Hematopoietic multipotent progenitor cell treated with erythropoietin and hydrocortisone succinate and interleukin-3 and kit ligand, for 15 days (in vitro differentiated cells): ENCODE results near the gene RAC3.

Experiments
- DNase-seq: peaks from one replicate; pipeline ENCODE4 v3.0.0-alpha.2; 2015; ENCODE audit warnings: low spot score

RAC3 gene

GRCh38 chr17:82041144-82041814 lies 9.8 kb downstream of the RAC3 start:
- DNase-seq = no peak

GRCh38 chr17:82042649-82043048 lies 11.2 kb downstream of the RAC3 start:
- no peak for DNase-seq

GRCh38 chr17:82043507-82043906 lies 12.0 kb downstream of the RAC3 start:
- DNase-seq = no peak

- DNase-seq = no peak
Observed at GRCh38 chr17:82045936-82046484, 14.5 kb downstream of the RAC3 start.

GRCh38 chr17:82046903-82047302 lies 15.4 kb downstream of the RAC3 start:
- DNase-seq = no peak

- no peak for DNase-seq
Observed at GRCh38 chr17:82047379-82047778, 15.9 kb downstream of the RAC3 start.

- no peak for DNase-seq
Observed at GRCh38 chr17:82047914-82048570, 16.6 kb downstream of the RAC3 start.

- DNase-seq = no peak
Observed at GRCh38 chr17:82048571-82048971, 17.1 kb downstream of the RAC3 start.

- no peak for DNase-seq
Observed at GRCh38 chr17:82049106-82049505, 17.6 kb downstream of the RAC3 start.

GRCh38 chr17:82049521-82049971 lies 18.1 kb downstream of the RAC3 start:
- no peak for DNase-seq

- no peak for DNase-seq
Observed at GRCh38 chr17:82050152-82050760, 18.8 kb downstream of the RAC3 start.

- DNase-seq = no peak
Observed at GRCh38 chr17:82050761-82051641, 19.5 kb downstream of the RAC3 start.

GRCh38 chr17:82051776-82052637 lies 20.5 kb downstream of the RAC3 start, which contains the start of the genes GPS1 and RFNG:
Gene GPS1 (plus strand): TSS chr17:82051898. CDS start chr17:82051932, 34 bp downstream.
Gene RFNG (minus strand): TSS chr17:82051811. CDS start chr17:82051766, 45 bp downstream.
- DNase-seq = peak; percentile 79

GRCh38 chr17:82052638-82053059 lies 21.2 kb downstream of the RAC3 start:
- no peak for DNase-seq

- no peak for DNase-seq
Observed at GRCh38 chr17:82053130-82053529, 21.7 kb downstream of the RAC3 start.

- no peak for DNase-seq
Observed at GRCh38 chr17:82053556-82054263, 22.2 kb downstream of the RAC3 start.

- DNase-seq = no peak
Observed at GRCh38 chr17:82054351-82055022, 23.0 kb downstream of the RAC3 start.

- DNase-seq = no peak
Observed at GRCh38 chr17:82055023-82055964, 23.8 kb downstream of the RAC3 start.
